Mesenchymal stem cell (in vitro differentiated cells and primary cell): ENCODE results near the gene C19orf85.
A peak's percentile ranks its signal among the peaks of the same experiment; 100 is the strongest.

ENCODE experiments used
- DNase-seq: peaks from one replicate; pipeline ENCODE4 v3.0.0-alpha.2; 2013
- H2AFZ ChIP-seq: one replicate; pipeline ENCODE4 v1.6.1; 2013; ENCODE audit warnings: low read depth, mild to moderate bottlenecking, control low read depth, inconsistent platforms, low read length, moderate library complexity
- H2AK5ac ChIP-seq: 2 replicates; pipeline ENCODE4 v1.6.1; 2013; ENCODE audit warnings: low read length, moderate library complexity, mild to moderate bottlenecking, inconsistent platforms; ENCODE audit not compliant: severe bottlenecking
- H2BK120ac ChIP-seq: one replicate; pipeline ENCODE4 v1.6.1; 2013; ENCODE audit warnings: low read depth, mild to moderate bottlenecking, inconsistent platforms, low read length, moderate library complexity
- H2BK12ac ChIP-seq, 2 experiments: one replicate each; pipeline ENCODE4 v1.6.1; 2013; ENCODE audit warnings: inconsistent platforms in 2 of 2, low read length in 2 of 2, mild to moderate bottlenecking in 2 of 2, moderate library complexity in 2 of 2, control low read depth in 1 of 2
- H2BK15ac ChIP-seq: one replicate; pipeline ENCODE4 v1.6.1; 2013; ENCODE audit warnings: mild to moderate bottlenecking, low read depth, inconsistent platforms; ENCODE audit not compliant: poor library complexity, severe bottlenecking
- H2BK5ac ChIP-seq: 2 replicates; pipeline ENCODE4 v1.6.1; 2013; ENCODE audit warnings: low read depth, mild to moderate bottlenecking, low read length, control low read depth, inconsistent platforms; ENCODE audit not compliant: poor library complexity, severe bottlenecking
- H3K14ac ChIP-seq, 2 experiments: one replicate each; pipeline ENCODE4 v1.6.1; 2013; ENCODE audit warnings: inconsistent platforms in 2 of 2, low read length in 2 of 2, control low read depth in 1 of 2, mild to moderate bottlenecking in 1 of 2, moderate library complexity in 1 of 2
- H3K18ac ChIP-seq, 2 experiments: one replicate each; pipeline ENCODE4 v1.6.1; 2013; ENCODE audit warnings: inconsistent platforms in 2 of 2, low read length in 2 of 2, control low read depth in 1 of 2, low read depth in 1 of 2, mild to moderate bottlenecking in 1 of 2
- H3K23ac ChIP-seq, 2 experiments: one replicate each; pipeline ENCODE4 v1.6.1; 2013; ENCODE audit warnings: inconsistent platforms in 2 of 2, low read length in 2 of 2, mild to moderate bottlenecking in 2 of 2, moderate library complexity in 2 of 2, control low read depth in 1 of 2
- H3K27ac ChIP-seq: 2 replicates; pipeline ENCODE4 v1.5.1; 2013; ENCODE audit warnings: mild to moderate bottlenecking, moderate library complexity, low read length, control low read depth, inconsistent platforms; ENCODE audit not compliant: poor library complexity, severe bottlenecking
- H3K27me3 ChIP-seq, 2 experiments: 2 replicates each; pipeline versions ENCODE4 v1.6.1 to v1.7.0; 2013; ENCODE audit warnings: low read length in 2 of 2, mild to moderate bottlenecking in 2 of 2, moderate library complexity in 2 of 2, control low read depth in 1 of 2, inconsistent platforms in 1 of 2; ENCODE audit not compliant: control insufficient read depth in 1 of 2, insufficient read depth in 1 of 2
- H3K36me3 ChIP-seq, 2 experiments: 2 replicates each; pipeline versions ENCODE4 v1.6.1 to v1.7.0; 2013; ENCODE audit warnings: low read length in 2 of 2, control low read depth in 1 of 2, inconsistent platforms in 1 of 2, low read depth in 1 of 2, mild to moderate bottlenecking in 1 of 2; ENCODE audit not compliant: insufficient read depth in 2 of 2, control insufficient read depth in 1 of 2
- H3K4ac ChIP-seq, 2 experiments: one replicate each; pipeline ENCODE4 v1.6.1; 2013; ENCODE audit warnings: inconsistent platforms in 2 of 2, low read length in 2 of 2, mild to moderate bottlenecking in 2 of 2, moderate library complexity in 2 of 2, control low read depth in 1 of 2, low read depth in 1 of 2
- H3K4me1 ChIP-seq: 2 replicates; pipeline ENCODE4 v1.6.1; 2013; ENCODE audit warnings: low read depth, low read length, control low read depth; ENCODE audit not compliant: control insufficient read depth, insufficient read depth
- H3K4me2 ChIP-seq: 2 replicates; pipeline ENCODE4 v1.6.1; 2013; ENCODE audit warnings: low read length, mild to moderate bottlenecking, inconsistent platforms; ENCODE audit not compliant: poor library complexity, severe bottlenecking
- H3K4me3 ChIP-seq, 2 experiments: 2 replicates each; pipeline versions ENCODE4 v1.5.1 to v1.7.0; 2013; ENCODE audit warnings: low read length in 2 of 2, mild to moderate bottlenecking in 2 of 2, control low read depth in 1 of 2, low read depth in 1 of 2; ENCODE audit not compliant: insufficient read depth in 1 of 2
- H3K79me1 ChIP-seq: replicated peaks from 2 replicates; pipeline ENCODE4 v1.6.1; 2013; ENCODE audit warnings: mild to moderate bottlenecking, control low read depth, low read length, inconsistent platforms; ENCODE audit not compliant: poor library complexity, severe bottlenecking
- H3K9ac ChIP-seq: 2 replicates; pipeline ENCODE4 v1.7.0; 2013; ENCODE audit warnings: mild to moderate bottlenecking, low read length, moderate library complexity
- H3K9me3 ChIP-seq: 2 replicates; pipeline ENCODE4 v1.7.0; 2013; ENCODE audit warnings: mild to moderate bottlenecking, low read length; ENCODE audit not compliant: control insufficient read depth
- H4K8ac ChIP-seq: one replicate; pipeline ENCODE4 v1.6.1; 2013; ENCODE audit warnings: inconsistent platforms, mild to moderate bottlenecking, low read length, moderate library complexity
- H4K91ac ChIP-seq: one replicate; pipeline ENCODE4 v1.6.1; 2013; ENCODE audit warnings: mild to moderate bottlenecking, low read length, inconsistent platforms
- WGBS: methylation state at CpG from one replicate; pipeline ENCODE4 v1.1.7; 2013; ENCODE audit warnings: mixed read lengths; 5-methylcytosine and 5-hydroxymethylcytosine counted together

C19orf85 gene

DNA sequence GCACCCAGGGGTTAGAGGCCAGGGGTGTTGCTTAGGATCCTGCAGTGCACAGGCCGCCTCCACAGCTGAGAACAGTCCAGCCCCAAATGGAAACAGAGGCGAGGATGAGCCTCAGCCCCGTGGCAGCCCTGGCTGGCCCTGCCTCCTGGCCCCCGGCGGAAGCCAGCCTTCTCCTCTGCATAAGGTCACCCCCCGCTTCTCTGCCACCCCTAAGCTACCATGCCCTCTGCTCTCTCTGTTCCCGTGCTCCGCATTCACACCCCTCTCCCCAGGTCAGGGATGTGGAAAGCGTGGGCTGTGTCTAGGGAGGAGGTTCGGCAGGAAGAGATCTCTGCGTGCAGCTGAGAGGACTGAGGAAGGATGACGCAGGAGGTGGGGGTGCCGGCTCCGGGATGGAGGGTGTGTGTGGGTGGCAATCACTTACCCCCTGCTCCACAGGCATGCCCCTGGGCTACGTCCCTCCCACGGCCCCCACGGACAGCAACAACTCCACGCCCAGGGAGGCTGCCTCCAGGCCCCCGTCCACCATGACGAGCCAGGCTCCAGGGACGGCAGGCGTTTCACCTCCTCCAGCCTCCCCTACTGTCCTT is 29.7 kb upstream of the C19orf85 start:
- peaks cover 6% of the 10 kb centered on the region for H3K79me1 ChIP-seq
- no peak overlapping the region for H3K4me2 ChIP-seq
- no peak overlapping the region for H3K18ac ChIP-seq
- H4K8ac ChIP-seq = peak overlapping the region; percentile 5
- H3K4me1 ChIP-seq = peaks cover 34% of the 10 kb centered on the region
- peaks cover 37 to 58% of the 10 kb centered on the region in 2 experiments for H3K36me3 ChIP-seq
- H2BK120ac ChIP-seq = no peak overlapping the region
- H2AFZ ChIP-seq = no peak overlapping the region
- H3K27ac ChIP-seq = no peak overlapping the region
- peak overlapping the region in 1 of 2 experiments; percentile 53 for H3K14ac ChIP-seq
- peak overlapping the region; percentile 93 for H3K9ac ChIP-seq
- H3K9me3 ChIP-seq = no peaks in the 10 kb centered on the region
- no peak overlapping the region for H3K4ac ChIP-seq
- no peaks in the 10 kb centered on the region for H3K27me3 ChIP-seq
- no peak overlapping the region for H2AK5ac ChIP-seq
- H4K91ac ChIP-seq = no peak overlapping the region
- H3K4me3 ChIP-seq = peak overlapping the region in 1 of 2 experiments; percentile 87
- H2BK15ac ChIP-seq = no peak overlapping the region
- H2BK5ac ChIP-seq = no peak overlapping the region
- 77% methylated on average over 11 of the region's 22 CpGs for WGBS
- H3K23ac ChIP-seq = no peak overlapping the region
- H2BK12ac ChIP-seq = no peak overlapping the region
- no peak for DNase-seq

DNA sequence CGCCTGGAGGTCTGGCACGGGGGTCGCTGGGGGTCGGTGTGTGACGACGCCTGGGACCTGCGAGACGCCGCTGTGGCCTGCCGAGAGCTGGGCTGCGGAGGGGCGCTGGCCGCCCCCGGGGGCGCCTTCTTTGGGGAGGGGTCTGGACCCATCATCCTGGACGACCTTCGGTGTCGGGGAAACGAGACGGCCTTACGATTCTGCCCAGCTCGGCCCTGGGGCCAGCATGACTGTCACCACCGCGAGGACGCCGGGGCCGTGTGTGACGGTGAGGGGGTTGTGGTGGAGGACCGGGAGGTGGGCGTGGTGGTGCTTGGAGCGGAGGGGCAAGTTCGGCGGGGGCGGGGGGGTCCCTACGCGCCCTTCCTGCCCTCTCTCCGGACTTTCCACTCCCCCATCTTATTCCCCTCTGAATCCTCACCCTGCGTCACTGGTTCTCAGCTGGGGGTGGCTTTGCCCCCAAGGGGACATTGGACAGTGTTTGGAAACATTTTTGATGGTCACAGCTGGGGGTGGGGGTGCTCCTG is 29.2 kb upstream of the C19orf85 start:
- no peak overlapping the region for H3K18ac ChIP-seq
- peak overlapping the region in 1 of 2 experiments; percentile 87 for H3K4me3 ChIP-seq
- no peaks in the 10 kb centered on the region for H3K27me3 ChIP-seq
- no peak overlapping the region for H2AK5ac ChIP-seq
- H2BK5ac ChIP-seq = no peak overlapping the region
- no peak overlapping the region for H2BK15ac ChIP-seq
- H2BK120ac ChIP-seq = no peak overlapping the region
- H3K79me1 ChIP-seq = peaks cover 7% of the 10 kb centered on the region
- H3K23ac ChIP-seq = no peak overlapping the region
- H3K27ac ChIP-seq = no peak overlapping the region
- no peak overlapping the region for H3K4me2 ChIP-seq
- H4K91ac ChIP-seq = no peak overlapping the region
- peak overlapping the region; percentile 93 for H3K9ac ChIP-seq
- 88% methylated on average over 18 of the region's 38 CpGs for WGBS
- H3K14ac ChIP-seq = no peak overlapping the region
- H2BK12ac ChIP-seq = no peak overlapping the region
- H4K8ac ChIP-seq = peak overlapping the region; percentile 5
- no peaks in the 10 kb centered on the region for H3K9me3 ChIP-seq
- H3K36me3 ChIP-seq = peaks cover 31 to 59% of the 10 kb centered on the region in 2 experiments
- no peak overlapping the region for H3K4ac ChIP-seq
- DNase-seq = no peak
- H3K4me1 ChIP-seq = peaks cover 39% of the 10 kb centered on the region
- no peak overlapping the region for H2AFZ ChIP-seq

DNA sequence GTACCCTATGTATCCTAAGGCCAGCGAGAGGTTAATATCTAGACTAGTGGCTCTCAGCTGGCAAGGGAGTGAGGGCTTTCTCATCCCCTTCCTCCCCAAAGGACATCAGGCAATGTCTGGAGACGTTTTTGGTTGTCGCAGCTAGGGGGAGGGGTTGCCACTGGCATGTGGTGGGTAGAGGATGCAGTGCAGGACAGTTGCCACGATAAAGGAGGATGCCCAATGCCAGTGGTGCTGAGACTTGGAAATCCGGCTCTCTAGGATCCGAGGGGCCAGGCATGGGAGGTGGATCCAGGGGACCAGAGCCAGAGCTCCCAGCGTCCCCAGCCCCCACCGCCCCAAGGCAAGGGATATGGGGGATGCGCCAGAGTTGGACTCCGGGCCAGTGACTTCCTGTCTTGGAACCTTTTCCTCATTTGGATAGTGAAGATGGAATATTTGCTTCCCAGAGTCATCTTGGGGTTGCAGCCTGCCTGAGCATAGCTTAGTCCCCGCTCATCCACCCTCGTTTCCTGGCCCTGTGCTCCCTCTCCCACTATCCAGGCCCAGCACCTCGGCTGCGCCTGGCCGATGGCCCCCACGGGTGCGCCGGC is 28.6 kb upstream of the C19orf85 start:
- H3K36me3 ChIP-seq = peaks cover 26 to 59% of the 10 kb centered on the region in 2 experiments
- no peak overlapping the region for H2BK5ac ChIP-seq
- no peak overlapping the region for H3K27ac ChIP-seq
- H3K79me1 ChIP-seq = peaks cover 7% of the 10 kb centered on the region
- H3K14ac ChIP-seq = no peak overlapping the region
- 80% methylated on average over 17 of the region's 18 CpGs for WGBS
- H2BK120ac ChIP-seq = no peak overlapping the region
- H3K4me3 ChIP-seq = peak overlapping the region in 1 of 2 experiments; percentile 87
- H4K91ac ChIP-seq = peak overlapping the region; percentile 0
- H3K4ac ChIP-seq = no peak overlapping the region
- H3K18ac ChIP-seq = no peak overlapping the region
- no peak overlapping the region for H2AK5ac ChIP-seq
- H3K23ac ChIP-seq = no peak overlapping the region
- H3K4me2 ChIP-seq = no peak overlapping the region
- H3K4me1 ChIP-seq = peaks cover 44% of the 10 kb centered on the region
- no peaks in the 10 kb centered on the region for H3K27me3 ChIP-seq
- DNase-seq = no peak
- H3K9ac ChIP-seq = peak overlapping the region; percentile 93
- H2AFZ ChIP-seq = no peak overlapping the region
- no peaks in the 10 kb centered on the region for H3K9me3 ChIP-seq
- H2BK15ac ChIP-seq = no peak overlapping the region
- no peak overlapping the region for H2BK12ac ChIP-seq
- no peak overlapping the region for H4K8ac ChIP-seq

DNA sequence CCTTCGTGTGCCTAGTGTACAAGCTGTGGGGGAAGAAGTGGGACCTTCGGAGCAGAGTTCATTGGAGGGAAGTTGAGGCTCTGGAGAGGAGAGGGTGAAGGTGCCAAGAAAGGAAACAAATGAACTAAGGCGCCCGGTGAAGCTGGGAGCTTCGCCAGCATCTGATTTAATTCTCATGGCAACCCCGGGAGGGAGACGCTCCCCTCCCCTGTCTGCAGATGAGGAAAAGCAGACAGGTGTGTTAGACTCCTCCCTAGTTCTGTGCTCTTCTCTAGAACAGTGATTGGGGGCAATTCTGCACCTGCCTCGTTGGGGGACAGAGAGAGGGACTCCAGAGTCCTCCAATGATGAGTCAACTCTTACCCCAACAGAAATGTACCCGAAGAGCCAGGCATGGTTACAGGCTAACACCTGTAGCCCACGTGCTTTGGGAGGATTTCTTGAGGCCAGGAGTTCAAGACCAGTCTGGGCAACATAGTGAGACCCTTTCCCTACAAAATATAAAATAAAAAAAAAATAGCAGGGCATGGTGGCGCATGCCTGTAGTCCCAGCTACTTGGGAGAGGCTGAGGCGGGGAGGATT is 27.9 kb upstream of the C19orf85 start:
- no peak overlapping the region for H2AFZ ChIP-seq
- H3K14ac ChIP-seq = no peak overlapping the region
- 77% methylated on average over 12 of the region's 12 CpGs for WGBS
- no peak overlapping the region for H3K18ac ChIP-seq
- peaks cover 19 to 54% of the 10 kb centered on the region in 2 experiments for H3K36me3 ChIP-seq
- H2BK15ac ChIP-seq = no peak overlapping the region
- H3K9me3 ChIP-seq = no peaks in the 10 kb centered on the region
- no peak overlapping the region for H4K8ac ChIP-seq
- H3K79me1 ChIP-seq = peaks cover 7% of the 10 kb centered on the region
- no peak overlapping the region for H2BK120ac ChIP-seq
- H3K23ac ChIP-seq = no peak overlapping the region
- no peak overlapping the region for H2BK12ac ChIP-seq
- DNase-seq = no peak
- H3K4me1 ChIP-seq = peaks cover 49% of the 10 kb centered on the region
- no peak overlapping the region for H3K4me3 ChIP-seq
- H4K91ac ChIP-seq = no peak overlapping the region
- no peak overlapping the region for H3K9ac ChIP-seq
- H3K4ac ChIP-seq = no peak overlapping the region
- H2BK5ac ChIP-seq = no peak overlapping the region
- H2AK5ac ChIP-seq = no peak overlapping the region
- H3K4me2 ChIP-seq = no peak overlapping the region
- H3K27ac ChIP-seq = no peak overlapping the region
- H3K27me3 ChIP-seq = no peaks in the 10 kb centered on the region
